SK-N-SH treated with all-trans-retinoic acid at 6 μM for 48 hours (cell line): Measurements from ENCODE around the gene RGS16.

Experiments used
- ATAC-seq: fragments of 200-7000 bp; cut with Tn5 transposase; 3 replicates; pipeline ENCODE4 v1.9.1; 2020; ENCODE audit warnings: mild to moderate bottlenecking, moderate library complexity
- BACH2 ChIP-seq: fragments of 250-450 bp; sonication (Bioruptor Pico); IDR thresholded peaks from 2 replicates; pipeline ENCODE4 v1.9.0; 2021; ENCODE audit warnings: mild to moderate bottlenecking, borderline replicate concordance
- CSDC2 ChIP-seq: fragments of 250-450 bp; sonication (Bioruptor Pico); IDR thresholded peaks from 2 replicates; pipeline ENCODE4 v1.5.0; 2020; ENCODE audit warnings: mild to moderate bottlenecking, moderate library complexity
- ESRRG ChIP-seq: fragments of 250-450 bp; sonication (Bioruptor Pico); IDR thresholded peaks from 2 replicates; pipeline ENCODE4 v1.6.1; 2021; ENCODE audit warnings: mild to moderate bottlenecking
- GLIS3 ChIP-seq: fragments of 250-450 bp; sonication (Bioruptor Pico); IDR thresholded peaks from 2 replicates; pipeline ENCODE4 v1.5.0; 2020; ENCODE audit warnings: mild to moderate bottlenecking, moderate library complexity
- SNAI2 ChIP-seq: fragments of 250-450 bp; sonication (Bioruptor Pico); IDR thresholded peaks from 2 replicates; pipeline ENCODE4 v1.5.0; 2020; ENCODE audit warnings: mild to moderate bottlenecking, moderate library complexity
- TCF4 ChIP-seq: fragments of 250-450 bp; sonication (Bioruptor Pico); IDR thresholded peaks from 2 replicates; pipeline ENCODE4 v1.8.0; 2021; ENCODE audit warnings: mild to moderate bottlenecking, moderate library complexity, borderline replicate concordance
- TOX ChIP-seq: fragments of 250-450 bp; sonication (Bioruptor Pico); IDR thresholded peaks from 2 replicates; pipeline ENCODE4 v1.8.0; 2021; ENCODE audit warnings: mild to moderate bottlenecking, moderate library complexity, borderline replicate concordance
- ZC3H10 ChIP-seq: fragments of 250-450 bp; sonication (Bioruptor Pico); IDR thresholded peaks from 2 replicates; pipeline ENCODE4 v1.5.1; 2021; ENCODE audit warnings: mild to moderate bottlenecking, moderate library complexity
- ZFP3 ChIP-seq: fragments of 250-450 bp; sonication (Bioruptor Pico); IDR thresholded peaks from 2 replicates; pipeline ENCODE4 v1.5.0; 2020; ENCODE audit warnings: mild to moderate bottlenecking, moderate library complexity
- ZNF565 ChIP-seq: fragments of 450-650 bp; formaldehyde crosslinking; conservative IDR thresholded peaks from 2 replicates; pipeline ENCODE4 v1.5.0; 2020; ENCODE audit warnings: low read depth, mild to moderate bottlenecking, moderate library complexity
- ZNF70 ChIP-seq: fragments of 450-650 bp; formaldehyde crosslinking; IDR thresholded peaks from 2 replicates; pipeline ENCODE4 v1.5.0; 2020; ENCODE audit warnings: mild to moderate bottlenecking, moderate library complexity
- ZNF8 ChIP-seq: fragments of 450-650 bp; formaldehyde crosslinking; IDR thresholded peaks from 2 replicates; pipeline ENCODE4 v1.5.0; 2020; ENCODE audit warnings: mild to moderate bottlenecking, moderate library complexity
- TF ChIP-seq, protein P1 (sequence below): fragments of 250-450 bp; sonication (Bioruptor Pico); IDR thresholded peaks from 2 replicates; pipeline ENCODE4 v1.8.0; 2020; ENCODE audit warnings: mild to moderate bottlenecking, moderate library complexity, borderline replicate concordance
- TF ChIP-seq, protein P2 (sequence below): fragments of 250-450 bp; sonication (Bioruptor Pico); IDR thresholded peaks from 2 replicates; pipeline ENCODE4 v1.5.0; 2020; ENCODE audit warnings: mild to moderate bottlenecking, moderate library complexity
- TF ChIP-seq, protein P3 (sequence below): fragments of 250-450 bp; sonication (Bioruptor Pico); IDR thresholded peaks from 2 replicates; pipeline ENCODE4 v1.8.0; 2021; ENCODE audit warnings: low read depth, mild to moderate bottlenecking, moderate library complexity, borderline replicate concordance

The RGS16 gene

DNA sequence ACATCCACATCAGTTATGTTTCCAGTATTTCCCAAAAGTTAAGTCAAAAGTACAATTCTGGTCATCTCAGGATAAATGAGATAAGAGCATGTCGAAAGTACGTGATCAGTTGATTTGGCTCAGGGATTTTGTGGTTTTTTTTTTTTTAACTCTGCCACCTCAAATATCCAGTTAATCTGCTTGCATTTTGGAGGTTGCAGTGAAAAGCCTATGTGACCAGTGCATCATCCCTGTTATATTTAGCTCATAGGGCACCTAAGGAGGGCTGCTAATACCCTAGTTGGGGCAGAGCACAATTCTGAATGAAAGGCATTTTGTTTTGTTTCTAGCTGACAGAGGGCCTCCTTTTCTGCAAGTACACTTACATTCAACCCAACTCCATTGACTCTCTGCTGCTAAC, 31.7 kb upstream of the RGS16 start:
- ATAC-seq: no peak

DNA sequence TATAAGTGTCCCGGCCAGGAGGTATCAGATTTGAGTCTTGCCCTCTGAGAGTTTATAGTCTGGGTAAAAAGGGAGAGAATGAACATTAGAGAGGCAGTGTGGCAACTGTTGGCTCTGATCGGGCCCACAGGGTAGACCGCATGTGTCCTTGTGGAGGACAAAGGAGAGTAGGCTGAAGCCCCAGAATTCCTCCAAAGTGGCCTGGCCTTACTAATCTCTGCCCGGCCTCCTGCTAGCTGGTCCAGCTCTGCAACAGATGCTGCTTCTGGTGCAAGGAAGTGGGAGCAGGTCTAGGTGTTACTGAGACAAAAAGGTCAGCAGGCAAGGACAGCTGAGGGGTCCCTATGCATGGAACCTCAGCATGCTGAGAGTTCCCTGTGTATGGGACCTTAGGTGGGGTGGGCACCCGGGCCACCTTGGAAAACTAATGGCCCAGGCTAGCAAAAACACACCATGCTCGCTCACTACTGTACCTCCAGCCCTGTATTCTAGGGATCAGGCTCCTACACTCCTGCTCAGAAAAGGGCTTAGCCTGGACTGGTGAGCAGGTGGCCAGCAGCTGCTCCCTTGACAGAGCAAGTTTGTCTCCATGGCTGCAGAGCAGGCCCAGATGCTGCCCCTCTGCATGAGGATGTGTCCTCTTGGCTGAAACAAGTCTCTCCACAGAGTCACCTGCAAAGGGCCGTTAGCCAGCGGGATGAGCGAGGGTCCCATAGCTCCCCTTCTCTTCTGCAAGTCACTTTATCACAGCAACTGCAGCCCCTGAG, 30.3 kb upstream of the RGS16 start:
- TF ChIP-seq ESRRG (CRISPR knock-in tag) (no peak), ZNF565 (no peak), ZNF8 (CRISPR knock-in tag) (no peak), TCF4 (CRISPR knock-in tag) (no peak), SNAI2 (CRISPR knock-in tag) (no peak), CSDC2 (CRISPR knock-in tag) (no peak), BACH2 (CRISPR knock-in tag) (no peak), ZC3H10 (CRISPR knock-in tag) (no peak), GLIS3 (CRISPR knock-in tag) (no peak), ZNF70 (no peak)
- TF ChIP-seq, protein P1, sequence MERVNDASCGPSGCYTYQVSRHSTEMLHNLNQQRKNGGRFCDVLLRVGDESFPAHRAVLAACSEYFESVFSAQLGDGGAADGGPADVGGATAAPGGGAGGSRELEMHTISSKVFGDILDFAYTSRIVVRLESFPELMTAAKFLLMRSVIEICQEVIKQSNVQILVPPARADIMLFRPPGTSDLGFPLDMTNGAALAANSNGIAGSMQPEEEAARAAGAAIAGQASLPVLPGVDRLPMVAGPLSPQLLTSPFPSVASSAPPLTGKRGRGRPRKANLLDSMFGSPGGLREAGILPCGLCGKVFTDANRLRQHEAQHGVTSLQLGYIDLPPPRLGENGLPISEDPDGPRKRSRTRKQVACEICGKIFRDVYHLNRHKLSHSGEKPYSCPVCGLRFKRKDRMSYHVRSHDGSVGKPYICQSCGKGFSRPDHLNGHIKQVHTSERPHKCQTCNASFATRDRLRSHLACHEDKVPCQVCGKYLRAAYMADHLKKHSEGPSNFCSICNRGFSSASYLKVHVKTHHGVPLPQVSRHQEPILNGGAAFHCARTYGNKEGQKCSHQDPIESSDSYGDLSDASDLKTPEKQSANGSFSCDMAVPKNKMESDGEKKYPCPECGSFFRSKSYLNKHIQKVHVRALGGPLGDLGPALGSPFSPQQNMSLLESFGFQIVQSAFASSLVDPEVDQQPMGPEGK: no peak
- TF ChIP-seq, protein P2, sequence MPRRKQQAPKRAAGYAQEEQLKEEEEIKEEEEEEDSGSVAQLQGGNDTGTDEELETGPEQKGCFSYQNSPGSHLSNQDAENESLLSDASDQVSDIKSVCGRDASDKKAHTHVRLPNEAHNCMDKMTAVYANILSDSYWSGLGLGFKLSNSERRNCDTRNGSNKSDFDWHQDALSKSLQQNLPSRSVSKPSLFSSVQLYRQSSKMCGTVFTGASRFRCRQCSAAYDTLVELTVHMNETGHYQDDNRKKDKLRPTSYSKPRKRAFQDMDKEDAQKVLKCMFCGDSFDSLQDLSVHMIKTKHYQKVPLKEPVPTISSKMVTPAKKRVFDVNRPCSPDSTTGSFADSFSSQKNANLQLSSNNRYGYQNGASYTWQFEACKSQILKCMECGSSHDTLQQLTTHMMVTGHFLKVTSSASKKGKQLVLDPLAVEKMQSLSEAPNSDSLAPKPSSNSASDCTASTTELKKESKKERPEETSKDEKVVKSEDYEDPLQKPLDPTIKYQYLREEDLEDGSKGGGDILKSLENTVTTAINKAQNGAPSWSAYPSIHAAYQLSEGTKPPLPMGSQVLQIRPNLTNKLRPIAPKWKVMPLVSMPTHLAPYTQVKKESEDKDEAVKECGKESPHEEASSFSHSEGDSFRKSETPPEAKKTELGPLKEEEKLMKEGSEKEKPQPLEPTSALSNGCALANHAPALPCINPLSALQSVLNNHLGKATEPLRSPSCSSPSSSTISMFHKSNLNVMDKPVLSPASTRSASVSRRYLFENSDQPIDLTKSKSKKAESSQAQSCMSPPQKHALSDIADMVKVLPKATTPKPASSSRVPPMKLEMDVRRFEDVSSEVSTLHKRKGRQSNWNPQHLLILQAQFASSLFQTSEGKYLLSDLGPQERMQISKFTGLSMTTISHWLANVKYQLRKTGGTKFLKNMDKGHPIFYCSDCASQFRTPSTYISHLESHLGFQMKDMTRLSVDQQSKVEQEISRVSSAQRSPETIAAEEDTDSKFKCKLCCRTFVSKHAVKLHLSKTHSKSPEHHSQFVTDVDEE (CRISPR knock-in tag): no peak
- TF ChIP-seq, protein P3, sequence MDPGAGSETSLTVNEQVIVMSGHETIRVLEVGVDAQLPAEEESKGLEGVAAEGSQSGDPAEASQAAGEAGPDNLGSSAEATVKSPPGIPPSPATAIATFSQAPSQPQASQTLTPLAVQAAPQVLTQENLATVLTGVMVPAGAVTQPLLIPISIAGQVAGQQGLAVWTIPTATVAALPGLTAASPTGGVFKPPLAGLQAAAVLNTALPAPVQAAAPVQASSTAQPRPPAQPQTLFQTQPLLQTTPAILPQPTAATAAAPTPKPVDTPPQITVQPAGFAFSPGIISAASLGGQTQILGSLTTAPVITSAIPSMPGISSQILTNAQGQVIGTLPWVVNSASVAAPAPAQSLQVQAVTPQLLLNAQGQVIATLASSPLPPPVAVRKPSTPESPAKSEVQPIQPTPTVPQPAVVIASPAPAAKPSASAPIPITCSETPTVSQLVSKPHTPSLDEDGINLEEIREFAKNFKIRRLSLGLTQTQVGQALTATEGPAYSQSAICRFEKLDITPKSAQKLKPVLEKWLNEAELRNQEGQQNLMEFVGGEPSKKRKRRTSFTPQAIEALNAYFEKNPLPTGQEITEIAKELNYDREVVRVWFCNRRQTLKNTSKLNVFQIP (CRISPR knock-in tag): no peak

More for the DNA sequence above, 31.7 kb upstream of the RGS16 start:
- TF ChIP-seq ZFP3 (no peak), GLIS3 (CRISPR knock-in tag) (no peak), TOX (CRISPR knock-in tag) (no peak), ZNF8 (CRISPR knock-in tag) (no peak)
- TF ChIP-seq, protein P1: no peak
- TF ChIP-seq, protein P2 (CRISPR knock-in tag): no peak
- TF ChIP-seq, protein P3 (CRISPR knock-in tag): no peak

More for the DNA sequence above, 30.3 kb upstream of the RGS16 start:
- ATAC-seq: peak; percentile 43; the same call in 2 of the 3 replicates
